CD4-positive, alpha-beta T cell treated with Interleukin-6 for 4 hours (primary cell): Measurements from ENCODE around the gene TBX15.

Source experiments
- DNase-seq: peaks from one replicate; pipeline ENCODE4 v3.0.0-alpha.2; 2020; ENCODE audit warnings: mixed read lengths

Gene TBX15

GRCh38 chr1:118984722-118985639, 3.2 kb downstream of the TBX15 start:
- DNase-seq: no peak

GRCh38 chr1:118984086-118984721, 3.9 kb downstream of the TBX15 start:
- DNase-seq: no peak

GRCh38 chr1:118983558-118984041, 4.5 kb downstream of the TBX15 start:
- no peak for DNase-seq

GRCh38 chr1:118982821-118983557, 5.2 kb downstream of the TBX15 start:
- no peak for DNase-seq

GRCh38 chr1:118982266-118982665, 5.9 kb downstream of the TBX15 start:
- DNase-seq: no peak

GRCh38 chr1:118981436-118981835, 6.7 kb downstream of the TBX15 start:
- no peak for DNase-seq

GRCh38 chr1:118979754-118980575, 8.2 kb downstream of the TBX15 start:
- no peak for DNase-seq

- no peak for DNase-seq
Measured at GRCh38 chr1:118978914-118979701, 9.0 kb downstream of the TBX15 start.

- no peak for DNase-seq
Measured at GRCh38 chr1:118977600-118977999, 10.5 kb downstream of the TBX15 start.

GRCh38 chr1:118974661-118975060, 13.5 kb downstream of the TBX15 start:
- DNase-seq: no peak

- DNase-seq: no peak
Measured at GRCh38 chr1:118973531-118974137, 14.5 kb downstream of the TBX15 start.

GRCh38 chr1:118973032-118973431, 15.1 kb downstream of the TBX15 start:
- DNase-seq: no peak

- no peak for DNase-seq
Measured at GRCh38 chr1:118970451-118970850, 17.7 kb downstream of the TBX15 start.

- no peak for DNase-seq
Measured at GRCh38 chr1:118963456-118964430, 24.4 kb downstream of the TBX15 start.

GRCh38 chr1:118963138-118963455, 25.0 kb downstream of the TBX15 start:
- DNase-seq: no peak

GRCh38 chr1:118961156-118961555, 27.0 kb downstream of the TBX15 start:
- no peak for DNase-seq

GRCh38 chr1:118960567-118961136, 27.5 kb downstream of the TBX15 start:
- DNase-seq: no peak

- DNase-seq: no peak
Measured at GRCh38 chr1:118960026-118960561, 28.0 kb downstream of the TBX15 start.

GRCh38 chr1:118958937-118959631, 29.1 kb downstream of the TBX15 start:
- no peak for DNase-seq
